ENCODE results near the gene TNFSF13. TPM values are rescaled to one million over a fixed set of nuclear protein-coding genes. Genes with fewer than 3 reads are reported as not detected.
A peak's percentile ranks its signal among the peaks of the same experiment; 100 is the strongest.

Gene TNFSF13
- total RNA-seq, 1 experiment from 2014 or later = 3.2 TPM

DNA sequence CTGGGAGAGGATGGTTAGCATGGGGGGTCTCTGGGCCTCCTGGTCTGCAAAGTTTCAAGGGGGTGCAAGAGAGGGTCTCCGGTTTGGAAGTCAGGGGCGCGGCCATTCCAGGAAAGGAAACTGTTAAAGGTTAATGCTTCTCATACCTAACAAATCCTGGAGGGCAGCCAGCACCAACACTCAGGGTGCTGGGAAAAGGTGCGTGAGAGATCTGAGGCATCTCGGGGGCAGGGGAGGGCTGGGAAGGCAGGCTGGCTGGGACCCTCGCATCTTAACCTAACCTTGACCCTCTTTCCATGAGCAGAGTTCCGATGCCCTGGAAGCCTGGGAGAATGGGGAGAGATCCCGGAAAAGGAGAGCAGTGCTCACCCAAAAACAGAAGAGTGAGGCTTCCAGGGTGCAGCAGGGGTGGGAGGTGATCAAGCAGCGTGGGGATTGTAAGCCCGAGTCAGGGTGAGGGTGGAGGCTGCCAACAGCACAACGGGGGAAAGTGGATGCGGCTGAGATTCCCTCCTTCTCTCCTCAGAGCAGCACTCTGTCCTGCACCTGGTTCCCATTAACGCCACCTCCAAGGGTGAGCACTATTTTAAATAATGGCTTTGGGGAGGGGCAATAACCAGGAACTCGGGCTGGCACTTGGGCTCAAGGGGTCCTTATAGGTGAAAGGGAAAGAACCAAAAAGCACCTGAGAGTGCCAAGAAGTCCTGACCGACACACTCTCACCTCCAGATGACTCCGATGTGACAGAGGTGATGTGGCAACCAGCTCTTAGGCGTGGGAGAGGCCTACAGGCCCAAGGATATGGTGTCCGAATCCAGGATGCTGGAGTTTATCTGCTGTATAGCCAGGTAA is 996 bp downstream of the TNFSF13 start:
- peak overlapping the region; percentile 94 for H3K4me3 Mint-ChIP-seq
- POLR2A ChIA-PET = interaction anchor here (1.0 to 1.9 kb wide), 12 partner anchors 10 to 279 kb away, joined by 3 to 8 read pairs (median 4); partner anchors contain the start of genes ACAP1, MPDU1, SOX15 and TNFSF12
- no peak for DNase-seq (ENCODE audit: low spot score)

DNA sequence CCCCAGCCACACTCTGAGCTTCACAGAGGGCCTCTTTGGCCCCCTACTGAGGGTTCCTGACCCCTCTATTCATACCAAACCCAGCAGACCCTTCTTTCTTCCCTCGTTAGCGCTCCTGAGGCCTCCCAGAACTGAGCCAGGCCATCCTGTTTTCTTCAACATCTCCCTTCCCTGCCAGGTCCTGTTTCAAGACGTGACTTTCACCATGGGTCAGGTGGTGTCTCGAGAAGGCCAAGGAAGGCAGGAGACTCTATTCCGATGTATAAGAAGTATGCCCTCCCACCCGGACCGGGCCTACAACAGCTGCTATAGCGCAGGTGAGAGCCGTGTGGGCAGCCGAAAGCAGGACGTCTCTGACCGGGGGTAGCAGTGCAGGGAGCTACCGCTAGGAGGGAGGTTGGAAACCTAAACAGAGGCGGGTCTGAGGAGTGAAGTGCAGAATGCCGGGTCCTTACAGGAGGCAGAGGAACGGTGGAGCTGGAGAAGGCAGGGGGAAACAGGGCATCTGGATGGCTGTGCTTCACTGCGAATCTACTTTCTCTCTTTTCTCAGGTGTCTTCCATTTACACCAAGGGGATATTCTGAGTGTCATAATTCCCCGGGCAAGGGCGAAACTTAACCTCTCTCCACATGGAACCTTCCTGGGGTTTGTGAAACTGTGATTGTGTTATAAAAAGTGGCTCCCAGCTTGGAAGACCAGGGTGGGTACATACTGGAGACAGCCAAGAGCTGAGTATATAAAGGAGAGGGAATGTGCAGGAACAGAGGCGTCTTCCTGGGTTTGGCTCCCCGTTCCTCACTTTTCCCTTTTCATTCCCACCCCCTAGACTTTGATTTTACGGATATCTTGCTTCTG is 1.9 kb downstream of the TNFSF13 start:
- DNase-seq (ENCODE audit: low spot score) (peak; percentile 92), ATAC-seq (peak; percentile 73)
- Mint-ChIP-seq H3K9me3 (no peaks in the 10 kb centered on the region), H3K27me3 (ENCODE audit: low read depth) (no peaks in the 10 kb centered on the region), H3K4me1 (peaks cover 57% of the 10 kb centered on the region), H3K36me3 (peaks cover 16% of the 10 kb centered on the region), H3K27ac (peak overlapping the region; percentile 97), H3K4me3 (peak overlapping the region; percentile 94)
- TF ChIP-seq, protein P1, sequence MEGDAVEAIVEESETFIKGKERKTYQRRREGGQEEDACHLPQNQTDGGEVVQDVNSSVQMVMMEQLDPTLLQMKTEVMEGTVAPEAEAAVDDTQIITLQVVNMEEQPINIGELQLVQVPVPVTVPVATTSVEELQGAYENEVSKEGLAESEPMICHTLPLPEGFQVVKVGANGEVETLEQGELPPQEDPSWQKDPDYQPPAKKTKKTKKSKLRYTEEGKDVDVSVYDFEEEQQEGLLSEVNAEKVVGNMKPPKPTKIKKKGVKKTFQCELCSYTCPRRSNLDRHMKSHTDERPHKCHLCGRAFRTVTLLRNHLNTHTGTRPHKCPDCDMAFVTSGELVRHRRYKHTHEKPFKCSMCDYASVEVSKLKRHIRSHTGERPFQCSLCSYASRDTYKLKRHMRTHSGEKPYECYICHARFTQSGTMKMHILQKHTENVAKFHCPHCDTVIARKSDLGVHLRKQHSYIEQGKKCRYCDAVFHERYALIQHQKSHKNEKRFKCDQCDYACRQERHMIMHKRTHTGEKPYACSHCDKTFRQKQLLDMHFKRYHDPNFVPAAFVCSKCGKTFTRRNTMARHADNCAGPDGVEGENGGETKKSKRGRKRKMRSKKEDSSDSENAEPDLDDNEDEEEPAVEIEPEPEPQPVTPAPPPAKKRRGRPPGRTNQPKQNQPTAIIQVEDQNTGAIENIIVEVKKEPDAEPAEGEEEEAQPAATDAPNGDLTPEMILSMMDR (IDR thresholded peaks at IDR 0.05) = peak; percentile 50
- TF ChIP-seq FOXP1 (CRISPR knock-in tag; IDR thresholded peaks at IDR 0.05; ENCODE audit: borderline replicate concordance) (0 out of 2 replicates have a peak, but pooled peaks have one; percentile 43), RELA (CRISPR knock-in tag; IDR thresholded peaks at IDR 0.05; ENCODE audit: borderline replicate concordance) (no peak), NFE2L1 (CRISPR knock-in tag; IDR thresholded peaks at IDR 0.05) (no peak)
- TF ChIP-seq, protein P2, sequence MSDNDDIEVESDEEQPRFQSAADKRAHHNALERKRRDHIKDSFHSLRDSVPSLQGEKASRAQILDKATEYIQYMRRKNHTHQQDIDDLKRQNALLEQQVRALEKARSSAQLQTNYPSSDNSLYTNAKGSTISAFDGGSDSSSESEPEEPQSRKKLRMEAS (CRISPR knock-in tag; IDR thresholded peaks at IDR 0.05) = 0 out of 2 replicates have a peak, but pooled peaks have one; percentile 43
- TF ChIP-seq, protein P3, sequence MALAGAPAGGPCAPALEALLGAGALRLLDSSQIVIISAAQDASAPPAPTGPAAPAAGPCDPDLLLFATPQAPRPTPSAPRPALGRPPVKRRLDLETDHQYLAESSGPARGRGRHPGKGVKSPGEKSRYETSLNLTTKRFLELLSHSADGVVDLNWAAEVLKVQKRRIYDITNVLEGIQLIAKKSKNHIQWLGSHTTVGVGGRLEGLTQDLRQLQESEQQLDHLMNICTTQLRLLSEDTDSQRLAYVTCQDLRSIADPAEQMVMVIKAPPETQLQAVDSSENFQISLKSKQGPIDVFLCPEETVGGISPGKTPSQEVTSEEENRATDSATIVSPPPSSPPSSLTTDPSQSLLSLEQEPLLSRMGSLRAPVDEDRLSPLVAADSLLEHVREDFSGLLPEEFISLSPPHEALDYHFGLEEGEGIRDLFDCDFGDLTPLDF (CRISPR knock-in tag; IDR thresholded peaks at IDR 0.05) = no peak
- CTCF ChIA-PET = interaction anchor here (0.6 to 3.6 kb wide), 85 partner anchors 8 to 897 kb away, joined by 3 to 81 read pairs (median 5); partner anchors contain the start of genes ACADVL, ACAP1, CD68 and CHRNB1
- POLR2A ChIA-PET = interaction anchor here (0.5 to 1.9 kb wide), 17 partner anchors 11 to 280 kb away, joined by 3 to 8 read pairs (median 4); partner anchors contain the start of genes ACAP1, MPDU1, SOX15 and TNFSF12

More for the DNA sequence above, 996 bp downstream of the TNFSF13 start:
- CTCF ChIA-PET = interaction anchor here (0.5 to 3.6 kb wide), 71 partner anchors 7 to 897 kb away, joined by 3 to 81 read pairs (median 6); partner anchors contain the start of genes ACADVL, ACAP1, CD68 and CHRNB1
- peaks cover 60% of the 10 kb centered on the region for H3K4me1 Mint-ChIP-seq
- H3K27ac Mint-ChIP-seq = peak overlapping the region; percentile 97
- TF ChIP-seq ZNF121 (CRISPR knock-in tag; IDR thresholded peaks at IDR 0.05) (no peak), ZNF219 (CRISPR knock-in tag; IDR thresholded peaks at IDR 0.05; ENCODE audit: borderline replicate concordance) (no peak), TCF7 (CRISPR knock-in tag; IDR thresholded peaks at IDR 0.05; ENCODE audit: low read depth) (0 out of 2 replicates have a peak, but pooled peaks have one; percentile 33)
- ATAC-seq = no peak
- no peaks in the 10 kb centered on the region for H3K9me3 Mint-ChIP-seq
- H3K27me3 Mint-ChIP-seq (ENCODE audit: low read depth) = no peaks in the 10 kb centered on the region; the same call in 1 of the 2 replicates
- H3K36me3 Mint-ChIP-seq = peaks cover 9% of the 10 kb centered on the region

DNA sequence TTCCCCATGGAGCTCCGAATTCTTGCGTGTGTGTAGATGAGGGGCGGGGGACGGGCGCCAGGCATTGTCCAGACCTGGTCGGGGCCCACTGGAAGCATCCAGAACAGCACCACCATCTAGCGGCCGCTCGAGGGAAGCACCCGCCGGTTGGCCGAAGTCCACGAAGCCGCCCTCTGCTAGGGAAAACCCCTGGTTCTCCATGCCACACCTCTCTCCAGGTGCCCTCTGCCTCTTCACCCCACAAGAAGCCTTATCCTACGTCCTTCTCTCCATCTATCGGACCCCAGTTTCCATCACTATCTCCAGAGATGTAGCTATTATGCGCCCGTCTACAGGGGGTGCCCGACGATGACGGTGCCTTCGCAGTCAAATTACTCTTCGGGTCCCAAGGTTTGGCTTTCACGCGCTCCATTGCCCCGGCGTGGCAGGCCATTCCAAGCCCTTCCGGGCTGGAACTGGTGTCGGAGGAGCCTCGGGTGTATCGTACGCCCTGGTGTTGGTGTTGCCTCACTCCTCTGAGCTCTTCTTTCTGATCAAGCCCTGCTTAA is 2.6 kb downstream of the TNFSF13 start:
- peaks cover 53% of the 10 kb centered on the region for H3K4me1 Mint-ChIP-seq
- peak overlapping the region; percentile 94 for H3K4me3 Mint-ChIP-seq
- peak; percentile 93 for DNase-seq (ENCODE audit: low spot score)
- H3K9me3 Mint-ChIP-seq = no peaks in the 10 kb centered on the region
- ChIA-PET POLR2A (interaction anchor here (0.5 to 1.9 kb wide), 16 partner anchors 12 to 281 kb away, joined by 3 to 8 read pairs (median 4); partner anchors contain the start of genes ACAP1, MPDU1, SOX15 and TNFSF12), CTCF (interaction anchor here (0.6 to 3.6 kb wide), 82 partner anchors 9 to 515 kb away, joined by 3 to 81 read pairs (median 6); partner anchors contain the start of genes ACADVL, ACAP1, CD68 and CHRNB1)
- peak; percentile 65 for ATAC-seq
- no peaks in the 10 kb centered on the region for H3K27me3 Mint-ChIP-seq (ENCODE audit: low read depth)
- H3K36me3 Mint-ChIP-seq = peaks cover 22% of the 10 kb centered on the region
- peak overlapping the region; percentile 97 for H3K27ac Mint-ChIP-seq
- TF ChIP-seq, protein P4, sequence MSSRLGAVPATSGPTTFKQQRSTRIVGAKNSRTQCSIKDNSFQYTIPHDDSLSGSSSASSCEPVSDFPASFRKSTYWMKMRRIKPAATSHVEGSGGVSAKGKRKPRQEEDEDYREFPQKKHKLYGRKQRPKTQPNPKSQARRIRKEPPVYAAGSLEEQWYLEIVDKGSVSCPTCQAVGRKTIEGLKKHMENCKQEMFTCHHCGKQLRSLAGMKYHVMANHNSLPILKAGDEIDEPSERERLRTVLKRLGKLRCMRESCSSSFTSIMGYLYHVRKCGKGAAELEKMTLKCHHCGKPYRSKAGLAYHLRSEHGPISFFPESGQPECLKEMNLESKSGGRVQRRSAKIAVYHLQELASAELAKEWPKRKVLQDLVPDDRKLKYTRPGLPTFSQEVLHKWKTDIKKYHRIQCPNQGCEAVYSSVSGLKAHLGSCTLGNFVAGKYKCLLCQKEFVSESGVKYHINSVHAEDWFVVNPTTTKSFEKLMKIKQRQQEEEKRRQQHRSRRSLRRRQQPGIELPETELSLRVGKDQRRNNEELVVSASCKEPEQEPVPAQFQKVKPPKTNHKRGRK (CRISPR knock-in tag; IDR thresholded peaks at IDR 0.05; ENCODE audit: borderline replicate concordance) = no peak
- TF ChIP-seq, protein P5, sequence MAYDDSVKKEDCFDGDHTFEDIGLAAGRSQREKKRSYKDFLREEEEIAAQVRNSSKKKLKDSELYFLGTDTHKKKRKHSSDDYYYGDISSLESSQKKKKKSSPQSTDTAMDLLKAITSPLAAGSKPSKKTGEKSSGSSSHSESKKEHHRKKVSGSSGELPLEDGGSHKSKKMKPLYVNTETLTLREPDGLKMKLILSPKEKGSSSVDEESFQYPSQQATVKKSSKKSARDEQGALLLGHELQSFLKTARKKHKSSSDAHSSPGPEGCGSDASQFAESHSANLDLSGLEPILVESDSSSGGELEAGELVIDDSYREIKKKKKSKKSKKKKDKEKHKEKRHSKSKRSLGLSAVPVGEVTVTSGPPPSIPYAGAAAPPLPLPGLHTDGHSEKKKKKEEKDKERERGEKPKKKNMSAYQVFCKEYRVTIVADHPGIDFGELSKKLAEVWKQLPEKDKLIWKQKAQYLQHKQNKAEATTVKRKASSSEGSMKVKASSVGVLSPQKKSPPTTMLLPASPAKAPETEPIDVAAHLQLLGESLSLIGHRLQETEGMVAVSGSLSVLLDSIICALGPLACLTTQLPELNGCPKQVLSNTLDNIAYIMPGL (CRISPR knock-in tag; IDR thresholded peaks at IDR 0.05) = peak; percentile 5; the same call in 1 of the 2 replicates
- TF ChIP-seq, protein P1 (IDR thresholded peaks at IDR 0.05) = peak; percentile 46; the same call in 1 of the 2 replicates
- no peak for TF ChIP-seq ESRRA (CRISPR knock-in tag; IDR thresholded peaks at IDR 0.05; ENCODE audit: borderline replicate concordance)
- TF ChIP-seq TEAD1 (CRISPR knock-in tag; IDR thresholded peaks at IDR 0.05) = 0 out of 2 replicates have a peak, but pooled peaks have one; percentile 46
